ENCODE measurements around the gene ATF4. TPM values are rescaled to one million over a fixed set of nuclear protein-coding genes. Genes with fewer than 3 reads are reported as not detected.

Gene ATF4
- total and polyA plus RNA-seq, 2 of the 8 experiments (the other 6 are each of a cell fraction or from before 2014, with no cell fraction given), result 553 to 704 TPM

DNA sequence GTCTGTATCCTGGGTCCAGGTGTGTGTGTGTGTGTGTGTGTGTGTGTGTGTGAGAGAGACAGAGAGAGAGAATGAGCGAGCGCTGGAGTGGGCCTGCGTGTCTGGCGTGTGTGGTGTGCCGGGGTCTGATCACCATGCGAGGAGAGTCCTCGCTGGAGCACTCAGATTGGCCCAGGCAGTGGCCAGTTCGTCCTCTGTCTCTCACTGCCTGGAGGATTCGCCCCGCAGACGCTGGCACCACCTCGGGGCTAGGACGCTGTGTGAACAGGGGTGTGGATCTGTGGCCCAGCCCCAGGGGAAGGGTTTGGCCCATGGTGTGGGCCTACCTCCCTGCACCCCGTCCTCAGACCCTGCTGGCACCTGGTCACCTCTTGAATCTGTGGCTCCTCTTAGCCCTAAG lies 38.6 kb downstream of the ATF4 start:
- Histone ChIP-seq H3K4me3 (ENCODE audit: extremely low read depth in 1 of 4, insufficient read depth in 2 of 4, low read depth in 3 of 4, low read length in 4 of 4) (no peak overlapping the region), H3K23me2 (ENCODE audit: low read depth, low read length) (peaks cover 7% of the 10 kb centered on the region; the same call in 1 of the 2 replicates), H4K5ac (ENCODE audit: insufficient read length, low read depth, low read length) (no peak overlapping the region), H2AFZ (ENCODE audit: low read length) (no peak overlapping the region), H2BK5ac (ENCODE audit: low read depth, low read length) (no peak overlapping the region), H2BK120ac (replicated peaks; ENCODE audit: low read depth, low read length) (no peak overlapping the region), H3K4ac (replicated peaks; ENCODE audit: insufficient read length, low read depth, low read length) (no peak overlapping the region), H2AK5ac (ENCODE audit: low read depth, low read length) (no peak overlapping the region), H3K79me2 (ENCODE audit: control insufficient read depth in 1 of 2, insufficient read depth in 2 of 2, low read length in 2 of 2) (peaks cover 0 to 1% of the 10 kb centered on the region in 2 experiments; a peak in 2 of 4 replicates), H3K4me2 (ENCODE audit: insufficient read depth in 1 of 2, low read depth in 2 of 2, low read length in 2 of 2) (no peak overlapping the region; a peak in 1 of 4 replicates), H3K27ac (ENCODE audit: low read depth, low read length) (no peak overlapping the region), H2BK12ac (ENCODE audit: low read depth, low read length) (peak overlapping the region; percentile 17; the same call in 1 of the 2 replicates), H3K56ac (replicated peaks; ENCODE audit: insufficient read length, low read depth, low read length) (no peak overlapping the region), H3K23ac (ENCODE audit: insufficient read length) (no peak overlapping the region), H4K8ac (ENCODE audit: extremely low read depth, insufficient read depth, low read length) (peak overlapping the region; percentile 38; the same call in 1 of the 2 replicates), H3K14ac (ENCODE audit: insufficient read length) (no peak overlapping the region), H3K9ac (replicated peaks in 1 of 4; ENCODE audit: extremely low read depth in 1 of 4, low read depth in 3 of 4, low read length in 3 of 4) (no peak overlapping the region), H3K18ac (ENCODE audit: extremely low read depth, low read length) (no peak overlapping the region), H3K9me3 (ENCODE audit: insufficient read depth in 2 of 2, low read depth in 1 of 2, low read length in 1 of 2) (0 out of 4 replicates have a peak, but pooled peaks cover 0 to 4% of the 10 kb centered on the region in 2 experiments), H2BK15ac (ENCODE audit: low read length) (no peak overlapping the region), H3K79me1 (ENCODE audit: low read depth, low read length) (peaks cover 6% of the 10 kb centered on the region; the same call in 1 of the 2 replicates), H2BK20ac (ENCODE audit: low read length) (no peak overlapping the region), H3K36me3 (ENCODE audit: control insufficient read depth in 2 of 4, insufficient read depth in 4 of 4, low read length in 3 of 4) (peaks cover 0 to 3% (median 0%) of the 10 kb centered on the region in 4 experiments; a peak in 2 of 8 replicates), H4K91ac (replicated peaks; ENCODE audit: insufficient read length, low read length) (no peak overlapping the region), H3K4me1 (replicated peaks in 1 of 4; ENCODE audit: control insufficient read depth in 3 of 4, insufficient read depth in 4 of 4, low read length in 3 of 4) (peaks cover 4 to 21% (median 6%) of the 10 kb centered on the region in 4 experiments; a peak in 6 of 7 replicates), H4K20me1 (replicated peaks in 1 of 2; ENCODE audit: control insufficient read depth in 1 of 2, insufficient read depth in 2 of 2, low read length in 2 of 2) (peaks cover 0 to 14% of the 10 kb centered on the region in 2 experiments), H3K27me3 (replicated peaks in 1 of 4; ENCODE audit: control insufficient read depth in 3 of 4, extremely low read depth in 1 of 4, insufficient read depth in 3 of 4, low read length in 3 of 4) (peaks cover 30 to 51% (median 47%) of the 10 kb centered on the region in 4 experiments)
- DNase-seq (ENCODE audit: low read depth in 1 of 2, low spot score in 2 of 2), result no peak
- no peak for FAIRE-seq
- POLR2A ChIA-PET (ENCODE audit: partially characterized antibody), result interaction anchor here (1.0 to 2.6 kb wide), 5 partner anchors 24 to 87 kb away, joined by 3 to 9 read pairs (median 4); no protein-coding TSS in a partner anchor
- CTCF ChIA-PET (ENCODE audit: partially characterized antibody), result interaction anchor here (0.6 to 5.3 kb wide), 25 partner anchors 8 to 1189 kb away, joined by 3 to 47 read pairs (median 4); partner anchors contain the start of gene CACNA1I
- 83% methylated on average over 14 of the region's 14 CpGs; no CpG with 5 or more reads in 1 of the 2 experiments for WGBS, 2 experiments (ENCODE audit: extremely low coverage in 1 of 2, insufficient coverage in 1 of 2, insufficient read length in 1 of 2, insufficient replicate concordance in 2 of 2, low coverage in 1 of 2, low lambda C conversion rate in 2 of 2, missing lambda C conversion rate in 1 of 2)
- TF ChIP-seq, protein P1, sequence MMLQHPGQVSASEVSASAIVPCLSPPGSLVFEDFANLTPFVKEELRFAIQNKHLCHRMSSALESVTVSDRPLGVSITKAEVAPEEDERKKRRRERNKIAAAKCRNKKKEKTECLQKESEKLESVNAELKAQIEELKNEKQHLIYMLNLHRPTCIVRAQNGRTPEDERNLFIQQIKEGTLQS (IDR thresholded peaks at IDR 0.05; ENCODE audit: insufficient read depth, low read depth, low read length), result no peak
- TF ChIP-seq GTF2F1 (IDR thresholded peaks at IDR 0.05; ENCODE audit: borderline replicate concordance, low read depth, low read length), result no peak
- no peak for TF ChIP-seq TEAD4 (IDR thresholded peaks at IDR 0.05; ENCODE audit: low read depth, low read length)
- no peak for TF ChIP-seq BACH1 (IDR thresholded peaks at IDR 0.05; ENCODE audit: low read length)
- TF ChIP-seq RAD21 (IDR thresholded peaks at IDR 0.05 in 1 of 2, conservative IDR thresholded peaks at IDR 0.05 in 1 of 2; ENCODE audit: low read depth in 2 of 2, low read length in 2 of 2), result no peak
- no peak; the same call in 1 of the 2 replicates for TF ChIP-seq SUZ12 (IDR thresholded peaks at IDR 0.05; ENCODE audit: low read length)
- TF ChIP-seq HDAC2 (IDR thresholded peaks at IDR 0.05; ENCODE audit: borderline replicate concordance in 1 of 2, low read depth in 2 of 2, low read length in 2 of 2), result no peak
- no peak for TF ChIP-seq CREB1 (IDR thresholded peaks at IDR 0.05)
- no peak for TF ChIP-seq KDM1A (IDR thresholded peaks at IDR 0.05; ENCODE audit: borderline replicate concordance, low read length)
- TF ChIP-seq, protein P2, sequence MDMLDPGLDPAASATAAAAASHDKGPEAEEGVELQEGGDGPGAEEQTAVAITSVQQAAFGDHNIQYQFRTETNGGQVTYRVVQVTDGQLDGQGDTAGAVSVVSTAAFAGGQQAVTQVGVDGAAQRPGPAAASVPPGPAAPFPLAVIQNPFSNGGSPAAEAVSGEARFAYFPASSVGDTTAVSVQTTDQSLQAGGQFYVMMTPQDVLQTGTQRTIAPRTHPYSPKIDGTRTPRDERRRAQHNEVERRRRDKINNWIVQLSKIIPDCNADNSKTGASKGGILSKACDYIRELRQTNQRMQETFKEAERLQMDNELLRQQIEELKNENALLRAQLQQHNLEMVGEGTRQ (IDR thresholded peaks at IDR 0.05; ENCODE audit: low read length), result no peak

All from H1 (cell line).